Neuronal stem cell (in vitro differentiated cells): ENCODE measurements around the gene ATIC.

Source experiments
- DNase-seq: peaks from one replicate; pipeline ENCODE4 v3.0.0-alpha.2; 2013; ENCODE audit warnings: low spot score
- H2AFZ ChIP-seq: one replicate; pipeline ENCODE4 v1.6.1; 2013; ENCODE audit warnings: mild to moderate bottlenecking, low read length, inconsistent platforms
- H2AK5ac ChIP-seq: 2 replicates; pipeline ENCODE4 v1.6.1; 2013; ENCODE audit warnings: low read depth, mild to moderate bottlenecking, inconsistent platforms, low read length, moderate library complexity, mixed read lengths
- H2BK120ac ChIP-seq: 2 replicates; pipeline ENCODE4 v1.6.1; 2013; ENCODE audit warnings: low read depth, mild to moderate bottlenecking, inconsistent platforms, low read length, moderate library complexity, mixed read lengths
- H2BK12ac ChIP-seq: one replicate; pipeline ENCODE4 v1.6.1; 2013; ENCODE audit warnings: low read length, inconsistent platforms
- H2BK15ac ChIP-seq: 2 replicates; pipeline ENCODE4 v1.6.1; 2013; ENCODE audit warnings: mild to moderate bottlenecking, low read length, inconsistent platforms, mixed read lengths
- H2BK5ac ChIP-seq: one replicate; pipeline ENCODE4 v1.6.1; 2013; ENCODE audit warnings: inconsistent platforms, mild to moderate bottlenecking, low read length, moderate library complexity
- H3K14ac ChIP-seq: one replicate; pipeline ENCODE4 v1.6.1; 2013; ENCODE audit warnings: low read length, inconsistent platforms
- H3K18ac ChIP-seq: 2 replicates; pipeline ENCODE4 v1.6.1; 2013; ENCODE audit warnings: low read length, inconsistent platforms
- H3K23ac ChIP-seq: 2 replicates; pipeline ENCODE4 v1.6.1; 2013; ENCODE audit warnings: low read depth, mild to moderate bottlenecking, mixed read lengths, low read length, inconsistent platforms; ENCODE audit not compliant: poor library complexity
- H3K27ac ChIP-seq: replicated peaks from 3 replicates; pipeline ENCODE4 v1.5.1; 2013; ENCODE audit warnings: low read length, inconsistent platforms
- H3K27me3 ChIP-seq, 3 experiments: 2 replicates each; pipeline ENCODE4 v1.6.1; 2013; ENCODE audit warnings: low read length in 3 of 3, mild to moderate bottlenecking in 2 of 3, inconsistent platforms in 1 of 3, low read depth in 1 of 3, mixed read lengths in 1 of 3, moderate library complexity in 1 of 3; ENCODE audit not compliant: control insufficient read depth in 3 of 3, insufficient read depth in 3 of 3
- H3K36me3 ChIP-seq, 2 donors: replicated peaks in 1 of 2; 2 replicates each; pipeline ENCODE4 v1.6.1; 2013; ENCODE audit warnings: low read length in 2 of 2; ENCODE audit not compliant: control insufficient read depth in 2 of 2, insufficient read depth in 2 of 2
- H3K4ac ChIP-seq: 2 replicates; pipeline ENCODE4 v1.6.1; 2013; ENCODE audit warnings: inconsistent platforms, mild to moderate bottlenecking, low read length, moderate library complexity
- H3K4me1 ChIP-seq, 2 donors: 1 replicate in 1 of 2; 2 replicates in 1 of 2; pipeline ENCODE4 v1.6.1; 2013; ENCODE audit warnings: low read length in 2 of 2, low read depth in 1 of 2; ENCODE audit not compliant: control insufficient read depth in 2 of 2, insufficient read depth in 1 of 2
- H3K4me2 ChIP-seq: one replicate; pipeline ENCODE4 v1.6.1; 2013; ENCODE audit warnings: mild to moderate bottlenecking, low read length, inconsistent platforms; ENCODE audit not compliant: insufficient read depth, poor library complexity, severe bottlenecking
- H3K4me3 ChIP-seq, 2 donors: 2 replicates each; pipeline ENCODE4 v1.5.1; 2013; ENCODE audit warnings: low read length in 2 of 2, mild to moderate bottlenecking in 2 of 2, inconsistent platforms in 1 of 2, moderate library complexity in 1 of 2
- H3K79me1 ChIP-seq: one replicate; pipeline ENCODE4 v1.6.1; 2013; ENCODE audit warnings: low read depth, mild to moderate bottlenecking, inconsistent platforms, low read length, moderate library complexity
- H3K9ac ChIP-seq: one replicate; pipeline ENCODE4 v1.6.1; 2013; ENCODE audit warnings: mild to moderate bottlenecking, low read depth, low read length, inconsistent platforms; ENCODE audit not compliant: poor library complexity
- H3K9me3 ChIP-seq, 2 donors: replicated peaks in 1 of 2; 2 replicates each; pipeline versions ENCODE3 to v1.6.1; 2013; ENCODE audit warnings: low read length in 2 of 2, mild to moderate bottlenecking in 2 of 2, inconsistent platforms in 1 of 2, low read depth in 1 of 2, mixed read lengths in 1 of 2, moderate library complexity in 1 of 2; ENCODE audit not compliant: control insufficient read depth in 2 of 2, insufficient read depth in 1 of 2
- H4K8ac ChIP-seq: one replicate; pipeline ENCODE4 v1.6.1; 2013; ENCODE audit warnings: low read depth, mild to moderate bottlenecking, inconsistent platforms, low read length, moderate library complexity
- H4K91ac ChIP-seq: one replicate; pipeline ENCODE4 v1.6.1; 2013; ENCODE audit warnings: low read length, low read depth, mild to moderate bottlenecking, inconsistent platforms; ENCODE audit not compliant: poor library complexity
- WGBS, 2 donors: extraction: QIAGEN DNeasy Blood & Tissue Kit; methylation state at CpG; one replicate each; pipeline ENCODE4 v1.1.7; 2013; ENCODE audit warnings: missing lambda C conversion rate in 2 of 2, mixed read lengths in 1 of 2; ENCODE audit not compliant: insufficient read length in 2 of 2, insufficient replicate concordance in 1 of 2; ENCODE audit errors: extremely low coverage in 2 of 2; 5-methylcytosine and 5-hydroxymethylcytosine counted together

ATIC gene

DNA sequence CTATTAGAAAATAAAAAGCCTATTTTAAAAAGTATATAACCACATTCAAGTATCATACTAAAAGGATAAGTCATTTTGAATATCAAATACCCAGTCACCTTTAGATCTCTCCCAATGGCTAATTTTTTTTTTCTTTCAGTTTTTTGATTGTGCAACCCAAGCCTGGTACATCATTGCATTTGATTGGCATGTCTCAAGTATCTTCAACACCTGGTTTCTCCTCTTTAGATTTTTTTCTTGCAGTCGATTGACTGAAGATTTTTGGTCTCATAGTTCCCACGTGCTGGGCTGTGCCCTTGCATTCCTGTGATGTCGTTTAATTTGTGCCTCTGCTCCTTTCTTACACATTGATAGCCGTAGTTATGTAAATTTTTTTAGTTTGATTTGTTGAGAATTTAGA is 40.7 kb downstream of the ATIC start:
- no peak overlapping the region for H3K23ac ChIP-seq
- H3K4me1 ChIP-seq = no peaks in the 10 kb centered on the region
- DNase-seq = no peak
- no peak overlapping the region for H3K14ac ChIP-seq
- no peaks in the 10 kb centered on the region for H3K9me3 ChIP-seq
- no peak overlapping the region for H3K4me2 ChIP-seq
- no peak overlapping the region for H4K8ac ChIP-seq
- no peak overlapping the region for H3K9ac ChIP-seq
- no peak overlapping the region for H2AK5ac ChIP-seq
- no peak overlapping the region for H2BK120ac ChIP-seq
- H3K27ac ChIP-seq = no peak overlapping the region
- H2BK12ac ChIP-seq = no peak overlapping the region
- no peak overlapping the region for H2BK5ac ChIP-seq
- no peak overlapping the region for H2BK15ac ChIP-seq
- H3K79me1 ChIP-seq = no peaks in the 10 kb centered on the region
- H3K4ac ChIP-seq = no peak overlapping the region
- H3K18ac ChIP-seq = no peak overlapping the region
- H3K36me3 ChIP-seq = peaks cover 3 to 7% of the 10 kb centered on the region in 2 donors
- no CpG with 5 or more reads among the region's 4 CpGs for WGBS, 2 donors
- no peak overlapping the region for H3K4me3 ChIP-seq
- H4K91ac ChIP-seq = no peak overlapping the region
- H3K27me3 ChIP-seq = no peaks in the 10 kb centered on the region
- no peak overlapping the region for H2AFZ ChIP-seq

DNA sequence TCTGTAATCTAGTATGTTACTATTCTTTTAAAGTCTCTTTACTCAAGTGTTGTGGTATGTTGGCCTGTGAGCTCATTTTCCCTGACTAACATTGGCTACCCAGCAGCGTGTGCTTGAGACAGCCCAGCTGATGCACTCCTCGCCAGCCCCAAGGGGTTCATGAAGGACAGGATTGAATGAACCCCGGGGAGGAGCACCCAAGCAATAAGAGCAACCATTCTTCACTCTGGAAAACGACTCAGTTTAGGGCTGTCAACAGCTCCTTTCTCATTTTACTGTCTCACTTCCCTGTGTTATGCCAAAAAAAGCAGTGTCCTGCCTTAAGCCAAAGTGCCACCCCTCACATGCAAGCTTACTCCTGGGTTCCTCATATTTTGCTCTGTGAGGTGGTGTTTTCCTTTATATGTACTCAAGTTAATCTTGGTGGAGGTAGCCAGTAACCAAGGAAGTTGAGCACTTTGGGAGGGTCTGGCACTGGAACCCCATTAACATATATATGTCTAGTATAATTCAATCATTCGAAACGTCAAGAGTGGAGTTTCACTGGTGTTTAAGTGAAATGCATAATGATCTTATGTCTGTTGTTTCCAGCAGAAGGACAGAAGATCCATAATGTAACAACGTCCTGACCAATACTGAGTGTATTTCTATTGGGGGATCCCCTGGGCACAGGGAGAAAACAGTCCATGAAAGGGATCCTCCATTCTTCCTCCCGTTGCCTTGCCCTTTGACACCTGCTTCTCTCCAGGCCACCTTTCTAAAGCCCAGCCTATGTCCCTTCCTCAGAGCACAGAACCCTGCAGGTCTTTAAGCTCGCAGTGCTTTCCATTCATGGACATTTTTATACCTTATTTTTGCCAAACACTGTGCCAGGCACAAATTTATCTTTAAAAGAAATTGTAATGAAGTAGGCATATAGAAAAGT is 43.2 kb downstream of the ATIC start:
- Histone ChIP-seq H3K9me3 (no peaks in the 10 kb centered on the region), H3K27me3 (no peaks in the 10 kb centered on the region), H2BK12ac (no peak overlapping the region), H2BK15ac (no peak overlapping the region), H4K91ac (no peak overlapping the region), H4K8ac (no peak overlapping the region), H3K4ac (no peak overlapping the region), H3K4me1 (no peaks in the 10 kb centered on the region), H3K36me3 (peaks cover 0 to under 1% of the 10 kb centered on the region in 2 donors), H3K79me1 (no peaks in the 10 kb centered on the region), H3K23ac (no peak overlapping the region), H2AFZ (no peak overlapping the region), H3K9ac (no peak overlapping the region), H2BK120ac (no peak overlapping the region), H3K18ac (no peak overlapping the region), H2BK5ac (no peak overlapping the region), H3K4me3 (no peak overlapping the region), H3K14ac (no peak overlapping the region), H2AK5ac (no peak overlapping the region), H3K4me2 (no peak overlapping the region), H3K27ac (no peak overlapping the region)
- DNase-seq = no peak
- WGBS, 2 donors = no CpG with 5 or more reads among the region's 9 CpGs

DNA sequence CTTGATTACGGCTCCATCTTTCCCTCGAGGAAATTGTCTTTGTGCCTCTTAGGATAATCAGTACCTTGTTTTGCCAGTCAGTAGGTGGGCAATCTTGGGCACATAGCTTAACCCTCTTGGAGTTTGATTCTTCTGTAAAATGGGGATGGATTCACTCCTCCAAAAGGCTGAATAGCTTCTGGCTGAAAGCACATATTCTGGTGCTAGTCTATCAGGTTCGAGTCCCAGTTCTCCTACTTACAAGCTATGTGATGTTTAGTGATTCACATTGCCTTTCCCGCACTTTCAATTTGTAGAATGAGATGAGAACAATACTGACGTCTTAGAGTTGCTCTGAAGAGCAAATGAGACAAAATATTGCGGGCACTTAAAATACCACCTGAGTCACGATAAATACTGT is 43.9 kb downstream of the ATIC start:
- no peak overlapping the region for H3K9ac ChIP-seq
- H3K4me2 ChIP-seq = no peak overlapping the region
- no peak overlapping the region for H3K27ac ChIP-seq
- H4K8ac ChIP-seq = no peak overlapping the region
- no peak overlapping the region for H3K4me3 ChIP-seq
- no peak overlapping the region for H2BK12ac ChIP-seq
- peaks cover 0 to 8% of the 10 kb centered on the region in 2 donors for H3K36me3 ChIP-seq
- H3K4me1 ChIP-seq = no peaks in the 10 kb centered on the region
- H3K79me1 ChIP-seq = no peaks in the 10 kb centered on the region
- H2AFZ ChIP-seq = no peak overlapping the region
- no peak overlapping the region for H3K4ac ChIP-seq
- no peaks in the 10 kb centered on the region for H3K27me3 ChIP-seq
- no peak overlapping the region for H2AK5ac ChIP-seq
- H2BK5ac ChIP-seq = no peak overlapping the region
- no peak overlapping the region for H4K91ac ChIP-seq
- DNase-seq = no peak
- no peak overlapping the region for H2BK120ac ChIP-seq
- H3K9me3 ChIP-seq = no peaks in the 10 kb centered on the region
- WGBS, 2 donors = no CpG with 5 or more reads among the region's 7 CpGs
- no peak overlapping the region for H3K14ac ChIP-seq
- H3K23ac ChIP-seq = no peak overlapping the region
- no peak overlapping the region for H3K18ac ChIP-seq
- no peak overlapping the region for H2BK15ac ChIP-seq

DNA sequence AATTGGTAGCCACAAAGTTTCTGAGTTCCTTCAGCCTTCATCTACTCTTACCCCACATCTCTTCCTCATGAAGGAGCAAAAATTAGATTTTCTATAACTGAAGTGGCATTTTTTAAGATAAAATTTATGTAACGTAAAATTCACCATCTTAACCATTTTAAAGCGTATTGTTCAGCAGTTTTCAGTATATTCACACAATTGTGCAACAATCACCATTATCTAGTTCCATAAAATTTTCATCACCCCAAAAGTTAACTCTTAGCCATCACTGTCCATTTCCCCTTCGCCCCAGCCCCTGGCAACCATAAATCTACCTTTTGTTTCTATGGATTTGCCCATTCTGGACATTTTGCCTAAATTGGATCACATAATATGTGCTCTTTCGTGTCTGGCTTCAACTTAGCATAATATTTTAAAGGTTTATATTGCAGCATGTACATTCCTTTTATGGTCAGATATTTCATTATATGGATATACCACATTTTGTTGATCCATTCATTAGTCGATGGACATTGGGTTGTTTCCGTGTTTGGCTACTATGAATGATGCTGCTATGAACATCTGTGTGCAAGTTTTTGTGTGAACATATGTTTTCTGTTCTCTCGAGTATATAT is 44.6 kb downstream of the ATIC start:
- DNase-seq = no peak
- H2BK15ac ChIP-seq = no peak overlapping the region
- H3K27ac ChIP-seq = no peak overlapping the region
- H4K91ac ChIP-seq = no peak overlapping the region
- H2BK12ac ChIP-seq = no peak overlapping the region
- H2BK120ac ChIP-seq = no peak overlapping the region
- no CpG with 5 or more reads among the region's 7 CpGs for WGBS, 2 donors
- no peak overlapping the region for H3K4ac ChIP-seq
- no peak overlapping the region for H4K8ac ChIP-seq
- H3K4me1 ChIP-seq = no peaks in the 10 kb centered on the region
- no peaks in the 10 kb centered on the region for H3K27me3 ChIP-seq
- no peak overlapping the region for H2BK5ac ChIP-seq
- no peak overlapping the region for H3K9ac ChIP-seq
- H3K18ac ChIP-seq = no peak overlapping the region
- no peak overlapping the region for H3K4me3 ChIP-seq
- H2AFZ ChIP-seq = no peak overlapping the region
- peaks cover 0 to 14% of the 10 kb centered on the region in 2 donors for H3K36me3 ChIP-seq
- no peak overlapping the region for H2AK5ac ChIP-seq
- H3K23ac ChIP-seq = no peak overlapping the region
- H3K4me2 ChIP-seq = no peak overlapping the region
- no peaks in the 10 kb centered on the region for H3K79me1 ChIP-seq
- no peak overlapping the region for H3K14ac ChIP-seq
- H3K9me3 ChIP-seq = no peaks in the 10 kb centered on the region
